ENCODE data around the gene NELFA.

Gene NELFA

DNA sequence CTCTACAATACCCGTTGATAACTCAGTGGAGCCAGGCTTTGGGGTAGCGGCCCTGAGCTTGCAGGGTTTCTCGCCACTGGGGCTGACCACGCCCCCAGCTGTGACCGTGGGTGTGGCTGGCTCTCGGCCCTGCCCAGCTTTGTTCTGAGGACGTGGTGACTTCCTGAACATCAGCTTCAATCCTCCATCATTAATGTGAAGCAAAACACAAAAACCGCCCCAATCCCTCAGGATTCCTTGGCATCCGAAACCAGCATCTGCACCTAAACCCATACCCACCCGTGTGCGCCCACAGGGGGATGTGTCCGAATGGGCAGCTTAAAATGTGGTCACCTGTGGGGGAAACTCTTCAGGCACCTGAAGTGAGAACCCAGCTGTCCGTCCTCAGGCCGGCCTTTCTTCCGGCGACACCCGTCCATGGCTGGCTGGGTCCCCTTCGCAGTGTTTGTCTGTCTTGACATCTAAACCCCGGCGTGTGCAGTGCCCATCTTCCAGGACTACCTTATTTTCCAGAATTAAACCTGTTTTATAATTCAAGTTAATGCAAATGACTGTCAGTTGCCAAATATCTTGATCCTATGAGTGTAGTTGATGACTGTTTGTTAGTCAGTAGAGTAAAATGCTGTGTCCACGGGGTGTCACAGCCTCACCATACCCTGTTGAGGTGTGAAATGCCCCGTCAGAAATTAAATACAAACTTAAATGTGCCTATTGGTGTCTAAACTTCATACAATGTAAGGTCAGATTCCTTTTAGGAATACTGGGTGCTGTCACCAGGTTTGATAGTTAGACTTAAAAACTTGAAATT, 27.3 kb downstream of the NELFA start:
- DNase-seq, result no peak

GRCh38 chr4:1980561-1981041, 28.2 kb downstream of the NELFA start:
- no peak for DNase-seq

DNA sequence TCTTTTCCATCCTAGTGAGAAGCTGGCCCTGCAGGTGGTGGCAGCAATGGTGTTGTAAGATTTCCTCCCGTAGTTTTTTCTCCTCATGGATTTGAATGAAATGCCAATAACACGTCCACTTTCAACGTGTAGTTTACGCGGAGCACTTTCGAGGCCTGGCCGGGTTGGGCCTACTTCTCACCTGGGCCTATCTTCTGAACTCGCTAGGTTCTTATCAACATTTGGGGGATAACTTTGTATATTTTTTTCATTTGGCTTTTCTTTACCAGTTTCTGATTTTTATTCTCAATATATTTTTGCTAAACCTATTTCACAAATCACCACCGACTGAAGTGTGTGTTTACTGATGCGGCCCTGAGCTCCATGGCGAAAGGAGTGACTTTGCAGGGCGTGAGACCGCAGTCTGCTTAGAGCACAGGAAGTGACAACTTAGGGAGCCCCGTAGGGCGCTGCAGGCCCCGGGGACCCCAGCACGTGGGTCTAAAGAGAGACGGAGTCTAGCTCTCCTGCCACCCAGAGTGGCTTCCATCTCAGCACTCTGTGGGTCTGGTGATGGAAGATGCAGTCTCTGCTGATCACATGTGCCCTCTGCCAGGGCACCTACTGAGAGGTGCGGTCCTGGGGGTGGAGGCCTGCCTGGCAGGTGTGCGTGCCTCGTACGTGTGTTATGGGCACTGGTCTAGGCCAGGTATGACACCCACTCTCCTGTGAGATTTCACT, 29.1 kb downstream of the NELFA start:
- no peak for DNase-seq

DNA sequence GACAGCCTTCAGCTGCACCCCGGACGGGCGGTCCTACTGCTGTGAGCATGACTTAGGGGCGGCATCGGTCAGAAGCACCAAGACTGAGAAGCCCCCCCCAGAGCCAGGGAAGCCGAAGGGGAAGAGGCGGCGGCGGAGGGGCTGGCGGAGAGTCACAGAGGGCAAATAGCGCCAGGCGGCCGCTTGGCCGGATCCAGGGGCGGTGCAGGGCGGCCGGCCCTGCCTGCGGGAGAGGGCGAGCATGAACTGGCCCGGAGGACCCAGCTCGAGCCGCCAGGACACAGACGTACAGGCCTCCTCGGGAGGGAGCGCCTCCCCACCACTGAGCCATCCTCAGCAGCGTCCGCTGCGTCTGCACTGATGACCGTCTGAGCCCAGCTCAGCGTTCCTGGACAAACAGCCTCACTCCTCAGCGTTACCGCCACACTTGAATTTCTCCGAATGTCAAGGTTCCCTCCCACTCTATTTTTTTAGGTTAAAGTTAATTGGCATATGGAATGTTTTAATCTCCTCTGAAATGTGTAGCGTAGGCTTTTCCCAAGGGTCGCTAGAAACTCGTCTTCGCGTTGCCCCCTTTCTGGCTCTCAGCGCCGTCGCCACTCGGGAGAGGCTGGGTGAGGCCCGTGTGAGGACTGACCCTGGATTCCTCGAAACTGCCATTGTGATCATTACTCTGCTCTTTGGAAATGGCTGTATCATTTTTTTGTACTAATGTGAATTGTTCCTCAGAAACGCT, 29.9 kb downstream of the NELFA start:
- DNase-seq, result no peak

GRCh38 chr4:1978226-1978625, 30.5 kb downstream of the NELFA start:
- DNase-seq, result no peak

DNA sequence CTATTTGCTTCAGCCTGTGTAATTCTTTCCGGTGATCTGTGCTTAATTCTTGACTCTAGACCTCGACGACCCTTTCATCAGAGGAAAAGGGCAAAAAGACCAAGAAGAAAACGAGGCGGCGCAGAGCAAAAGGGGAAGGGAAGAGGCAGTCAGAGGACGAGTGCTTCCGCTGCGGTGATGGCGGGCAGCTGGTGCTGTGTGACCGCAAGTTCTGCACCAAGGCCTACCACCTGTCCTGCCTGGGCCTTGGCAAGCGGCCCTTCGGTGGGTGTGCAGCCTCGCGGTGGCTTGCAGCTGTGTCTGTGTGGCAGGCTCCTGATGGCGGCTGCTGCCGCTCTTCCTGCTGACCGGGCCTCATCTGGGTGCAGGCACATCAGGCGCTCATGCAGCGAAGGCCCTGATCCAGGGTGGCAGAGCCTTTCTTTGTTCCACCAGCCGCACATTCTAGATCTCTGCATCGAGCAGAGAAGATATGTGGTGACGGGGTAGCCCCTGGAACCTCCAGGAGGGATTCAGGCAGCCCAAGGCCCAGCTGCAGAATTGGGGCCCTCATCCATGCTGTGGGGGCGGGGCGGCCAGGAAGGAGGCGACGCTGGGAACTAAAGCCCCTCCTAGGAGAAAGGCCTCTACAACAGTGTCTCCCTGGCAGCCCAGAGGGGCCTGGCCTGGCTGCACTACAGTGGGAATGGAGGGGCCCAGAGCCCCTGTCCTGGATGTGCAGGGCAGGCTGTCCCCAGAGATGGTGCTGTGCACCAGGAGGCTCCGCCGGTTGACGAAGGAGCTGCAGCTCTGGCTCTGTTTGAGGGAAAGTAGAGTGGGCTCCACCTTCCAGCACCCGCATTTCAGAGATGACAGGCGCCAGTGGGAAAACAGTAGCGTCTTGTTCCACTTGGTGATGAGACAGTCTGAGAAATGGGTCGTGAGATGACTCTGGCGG, 32.1 kb downstream of the NELFA start:
- no peak for DNase-seq

DNA sequence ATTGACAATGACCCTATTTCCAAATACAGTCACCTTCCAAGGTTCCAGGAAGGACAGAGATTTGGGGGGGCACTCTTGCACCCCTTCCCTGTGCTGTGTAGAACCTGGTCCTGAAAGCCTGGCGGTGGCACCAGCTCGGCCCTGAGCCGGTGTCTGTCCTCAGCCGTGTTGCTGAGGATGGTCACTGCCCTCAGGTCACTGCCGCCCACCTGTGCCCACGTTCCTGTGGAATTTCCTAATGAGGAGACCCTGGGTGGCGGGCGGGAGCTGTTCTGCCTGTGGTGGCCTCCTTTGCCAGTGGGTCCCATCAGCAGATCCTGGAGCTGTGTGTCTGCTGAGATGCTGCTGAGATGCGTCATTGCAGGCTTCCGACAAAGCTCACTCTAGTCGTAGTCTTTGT, 32.9 kb downstream of the NELFA start:
- no peak for DNase-seq

DNA sequence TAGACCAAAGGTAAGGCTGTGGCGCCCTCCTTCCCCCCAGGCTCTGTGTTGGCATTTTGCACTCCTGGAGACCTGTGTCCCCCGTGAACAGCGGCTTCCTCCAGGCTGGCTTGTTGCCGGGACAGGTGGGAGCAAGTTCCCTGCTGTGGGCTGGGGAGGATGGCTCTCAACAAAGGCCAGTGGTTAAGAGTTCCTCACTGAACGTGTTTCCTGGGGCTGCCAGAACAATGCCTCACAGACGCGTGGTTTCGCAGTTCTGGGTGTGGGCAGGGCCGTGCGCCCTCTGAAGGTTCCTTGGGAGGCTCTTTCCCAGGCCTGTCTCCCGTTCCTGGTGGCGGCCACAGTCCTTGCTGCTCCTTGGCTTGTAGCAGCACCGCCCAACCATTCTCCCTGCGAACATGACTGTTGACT, 33.4 kb downstream of the NELFA start:
- no peak for DNase-seq

GRCh38 chr4:1974840-1975239, 33.9 kb downstream of the NELFA start:
- DNase-seq, result no peak

- DNase-seq, result no peak
Measured at GRCh38 chr4:1973661-1974060, 35.1 kb downstream of the NELFA start.

DNA sequence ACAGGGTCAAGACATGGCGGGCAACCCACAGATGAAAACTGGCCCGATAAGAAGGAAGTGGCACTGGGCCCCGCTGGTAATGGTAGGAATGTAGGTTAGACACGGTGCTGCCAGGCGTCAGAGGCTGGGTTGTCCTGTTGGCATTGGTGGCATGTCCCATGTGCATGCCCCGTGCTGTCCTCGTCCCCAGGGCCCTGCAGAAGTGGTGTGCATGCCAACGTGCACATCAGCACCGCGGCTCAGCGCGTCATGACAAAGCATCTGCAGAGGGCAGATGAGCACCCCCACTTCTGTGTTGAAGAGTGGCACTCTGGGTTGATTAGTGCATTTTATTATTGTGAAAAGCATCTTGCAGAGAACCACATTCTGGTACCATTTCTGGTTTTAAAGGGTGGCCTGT, 35.6 kb downstream of the NELFA start:
- no peak for DNase-seq

DNA sequence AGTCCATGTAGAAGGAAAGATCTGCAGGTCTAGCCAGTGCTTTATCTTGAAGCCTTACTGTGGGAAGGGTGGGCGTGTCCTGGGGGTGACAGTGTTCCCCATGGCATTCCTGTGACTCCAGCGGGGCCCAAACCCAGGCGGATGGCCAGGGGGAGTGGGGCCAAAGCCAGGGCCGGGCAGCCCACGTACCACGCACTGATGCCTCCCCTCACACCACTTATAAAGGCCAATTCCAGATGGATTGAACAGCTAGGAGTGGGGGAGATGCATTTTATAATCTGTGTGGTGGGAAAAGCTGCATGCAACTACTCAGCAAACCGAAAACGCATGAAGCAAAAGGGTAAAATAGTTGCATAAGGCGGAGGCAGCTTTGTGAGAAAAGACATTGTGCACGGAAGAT, 36.4 kb downstream of the NELFA start:
- DNase-seq, result no peak

GRCh38 chr4:1971456-1972200, 37.1 kb downstream of the NELFA start:
- DNase-seq, result no peak

DNA sequence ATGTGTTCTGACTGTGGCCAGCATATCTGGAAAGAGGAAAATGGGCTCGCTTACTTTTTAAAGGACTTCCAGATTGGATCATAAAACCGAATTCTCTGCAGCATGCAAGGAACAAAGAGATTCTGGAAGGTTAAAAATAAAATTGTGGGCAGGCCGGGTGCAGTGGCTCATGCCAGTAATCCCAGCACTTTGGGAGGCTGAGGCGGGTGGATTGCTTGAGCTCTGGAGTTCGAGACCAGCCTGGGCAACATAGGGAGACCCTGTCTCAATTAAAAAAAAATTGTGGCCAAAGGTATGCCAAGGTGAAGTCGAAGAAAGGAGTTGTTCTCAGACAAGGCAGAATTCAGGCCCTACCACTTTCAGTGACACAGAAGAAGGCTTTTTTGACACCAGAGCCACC, 37.8 kb downstream of the NELFA start:
- no peak for DNase-seq

- DNase-seq, result no peak
Measured at GRCh38 chr4:1969928-1970723, 38.6 kb downstream of the NELFA start.

DNA sequence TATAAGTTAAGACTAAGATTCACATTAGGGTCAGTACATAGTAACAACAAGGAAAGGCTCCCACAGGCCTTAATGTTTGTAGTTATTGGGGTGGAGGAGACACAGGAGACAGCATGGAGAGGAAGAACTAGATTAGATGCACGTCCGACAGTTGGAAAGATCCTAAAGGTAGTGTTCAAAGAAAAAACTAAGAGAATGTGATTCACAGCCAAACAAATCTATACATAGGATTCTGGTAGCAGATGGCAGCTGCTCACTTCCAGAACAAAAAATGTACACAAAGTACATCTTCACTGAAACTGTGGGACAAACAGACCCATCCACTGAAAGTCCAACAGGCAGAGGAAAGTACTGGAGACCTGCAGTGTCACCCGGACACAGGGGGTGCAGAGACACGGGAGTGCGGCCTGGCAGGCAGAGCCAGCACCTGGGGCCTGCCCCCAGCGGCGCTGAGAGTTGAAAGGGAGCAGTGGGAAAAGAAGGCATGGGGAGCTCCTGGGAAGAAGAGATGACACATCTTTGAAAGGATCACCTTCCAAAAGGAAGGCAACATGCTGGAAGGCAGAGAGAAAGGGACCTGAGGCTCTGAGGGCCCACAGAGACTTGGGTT, 40.0 kb downstream of the NELFA start:
- no peak for DNase-seq

DNA sequence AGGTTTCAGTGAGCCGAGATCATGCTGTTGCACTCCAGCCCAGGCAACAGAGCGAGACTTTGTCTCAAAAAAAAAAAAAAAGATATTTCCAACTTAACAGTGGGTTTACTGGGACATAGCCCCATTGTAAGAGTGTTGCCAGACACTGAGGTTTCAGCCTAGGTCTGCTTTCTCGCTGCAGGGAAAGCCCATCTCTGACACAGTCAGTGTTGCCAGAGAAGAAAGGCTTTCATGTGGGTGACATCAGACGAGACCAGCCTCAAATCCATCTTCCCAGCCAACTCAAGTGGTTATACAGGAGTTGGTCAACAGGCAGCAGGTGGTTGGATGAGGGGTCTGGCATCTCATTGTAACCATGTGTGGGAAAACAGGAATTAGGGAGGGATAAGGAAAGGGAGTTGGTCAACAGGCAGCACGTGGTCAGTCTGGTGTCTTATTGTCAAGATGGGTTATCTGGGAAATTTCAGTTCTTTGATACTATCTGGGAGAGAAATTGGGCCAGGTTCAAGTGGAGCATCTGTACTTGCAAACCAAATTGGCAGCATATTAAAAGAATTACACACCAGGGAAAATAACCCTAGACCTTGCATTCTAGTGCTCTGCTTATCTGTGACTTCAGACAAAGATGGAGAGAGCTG, 41.1 kb downstream of the NELFA start:
- DNase-seq, result no peak

GRCh38 chr4:1964971-1965370, 43.8 kb downstream of the NELFA start:
- DNase-seq, result no peak

GRCh38 chr4:1964443-1964842, 44.3 kb downstream of the NELFA start:
- DNase-seq, result no peak

DNA sequence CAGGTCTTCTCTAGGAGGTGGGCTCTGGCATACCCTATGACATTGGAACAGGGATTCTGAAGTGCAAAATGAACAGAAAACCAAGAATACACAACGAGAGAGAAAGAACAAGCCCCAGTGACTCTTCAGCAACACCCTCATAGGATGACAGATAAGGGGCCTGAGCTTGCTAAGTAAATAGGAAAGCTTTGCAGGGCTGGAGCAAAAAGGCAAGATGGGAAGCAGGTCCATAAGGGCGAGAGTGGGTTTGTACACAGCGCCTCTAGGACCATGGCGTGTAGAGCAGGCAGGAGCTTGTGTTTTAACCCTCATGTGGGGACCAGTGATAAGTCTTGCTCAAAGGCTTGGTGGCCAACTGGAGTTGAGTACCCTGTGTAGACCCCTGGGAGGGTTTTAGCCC, 45.8 kb downstream of the NELFA start:
- no peak for DNase-seq
